ENCODE measurements around the gene ZSWIM7.
"Not testable (repeated sequence)": the region's sequence is repeated elsewhere in the genome, so short reads cannot be mapped to it uniquely, and the experiment has no call there.

Gene ZSWIM7

DNA sequence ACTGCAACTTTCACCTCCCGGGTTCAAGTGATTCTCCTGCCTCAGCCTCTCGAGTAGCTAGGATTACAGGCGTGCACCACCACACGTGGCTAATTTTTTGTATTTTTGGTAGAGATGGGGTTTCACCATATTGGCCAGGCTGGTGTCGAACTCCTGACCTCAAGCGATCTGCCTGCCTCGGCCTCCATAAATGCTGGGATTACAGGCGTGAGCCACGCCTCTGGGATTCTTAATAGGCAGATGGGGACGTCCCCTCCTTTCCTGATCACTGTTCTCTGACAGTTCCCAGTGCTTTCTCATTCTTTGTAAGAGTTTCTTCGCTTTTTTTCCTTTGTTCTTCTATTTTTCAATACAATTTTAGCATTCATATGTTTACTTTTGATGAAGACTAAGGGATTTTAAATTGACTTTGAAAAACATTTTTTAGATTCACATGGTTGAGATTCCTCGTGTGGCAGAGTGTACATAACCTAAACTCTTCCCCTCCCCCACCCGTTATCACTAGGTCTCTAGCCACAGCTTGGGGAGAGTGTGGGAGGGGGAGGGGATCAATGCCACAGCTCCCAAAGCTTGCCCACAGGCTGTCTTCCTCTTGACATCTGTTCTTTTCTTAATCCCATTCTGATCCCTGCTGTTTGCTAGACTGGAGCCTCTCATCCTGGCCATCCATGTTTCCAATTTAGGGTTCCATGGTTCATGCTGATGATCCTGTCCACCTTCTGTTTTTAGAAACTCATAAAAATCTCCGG, 43.5 kb downstream of the ZSWIM7 start:
- no peak for DNase-seq

DNA sequence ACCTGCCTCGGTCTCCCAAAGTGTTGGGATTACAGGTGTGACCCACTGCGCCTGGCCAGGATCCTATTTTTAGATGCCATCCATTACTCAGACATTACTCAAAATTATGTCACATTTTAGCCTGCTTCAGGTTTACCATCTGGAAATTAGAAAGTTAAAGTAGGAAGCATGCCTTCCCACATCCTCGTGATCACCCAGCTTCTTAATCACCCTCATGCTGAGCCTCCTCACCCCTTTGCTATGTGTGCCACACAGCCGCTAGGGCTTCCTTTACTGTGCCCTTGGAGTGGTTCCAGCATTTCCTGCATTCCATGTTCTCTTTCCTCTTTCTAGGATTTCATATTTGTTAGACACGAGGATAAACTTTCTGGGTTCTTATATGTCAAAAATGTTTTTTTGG, 45.3 kb downstream of the ZSWIM7 start:
- DNase-seq = no peak

DNA sequence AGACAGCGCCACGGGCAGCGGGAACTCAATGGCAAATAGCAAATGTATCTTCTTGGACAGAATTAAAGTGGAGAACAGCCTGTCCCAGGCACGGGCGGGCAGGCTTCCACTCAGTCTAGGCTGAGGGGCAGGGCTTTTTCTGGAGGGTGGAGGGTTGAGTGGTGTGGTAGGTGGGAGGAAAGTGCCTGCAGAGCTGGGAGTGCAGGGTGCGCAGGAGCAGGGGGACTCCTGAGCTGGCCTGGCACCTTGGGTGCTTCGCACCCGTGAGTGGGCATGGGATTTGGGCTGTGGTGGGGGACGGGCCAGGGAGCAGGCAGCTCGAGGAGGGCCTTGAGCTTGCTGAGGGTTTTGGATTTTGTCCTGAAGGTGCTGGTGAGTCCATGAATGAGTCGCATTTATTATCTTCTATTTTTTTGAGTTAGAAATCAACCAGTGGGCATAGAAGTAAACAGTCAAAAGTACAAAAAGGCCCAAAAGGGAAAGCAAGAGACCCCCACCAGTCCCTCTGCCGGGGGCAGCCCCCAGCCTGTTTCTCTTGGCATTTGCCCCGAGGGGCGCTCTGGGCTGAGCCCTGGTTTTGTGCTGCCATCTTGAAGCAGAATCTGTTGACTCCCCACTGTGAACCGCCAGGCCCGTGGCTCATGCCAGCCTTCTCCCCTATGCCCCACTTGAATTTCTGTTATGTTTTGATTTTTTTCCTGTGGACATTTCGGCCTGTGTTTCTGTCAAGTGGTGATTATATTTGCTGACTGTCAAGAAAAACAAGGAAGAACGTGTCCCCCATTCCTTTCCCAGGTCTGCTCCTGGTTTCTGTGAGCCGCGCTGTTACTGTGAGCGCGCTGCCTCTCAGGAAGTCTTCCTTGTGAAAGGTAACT, 46.4 kb downstream of the ZSWIM7 start:
- DNase-seq = no peak

DNA sequence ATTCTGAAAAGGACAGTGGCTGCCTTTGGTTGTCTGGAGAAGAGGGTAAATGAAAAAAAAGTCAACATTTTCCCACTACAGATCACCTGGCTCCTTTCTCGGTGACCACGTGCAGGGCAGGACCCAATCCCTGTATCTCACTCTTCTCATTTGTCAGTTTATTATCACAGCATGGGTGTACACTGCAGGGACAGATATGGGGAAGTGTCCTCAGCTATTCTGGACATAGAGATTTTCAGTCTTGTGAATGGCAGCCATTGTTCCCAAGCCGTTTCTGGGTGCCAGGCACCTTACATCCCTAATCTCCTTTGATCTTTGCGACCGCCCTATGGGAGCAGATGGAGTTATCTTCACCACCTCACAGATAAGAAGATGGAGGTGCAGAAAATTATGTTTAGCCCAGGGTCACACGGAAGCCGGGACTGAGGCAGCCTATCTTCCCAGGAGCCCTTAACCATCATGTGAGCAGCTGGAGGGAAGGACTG, 47.4 kb downstream of the ZSWIM7 start:
- no peak for DNase-seq

DNA sequence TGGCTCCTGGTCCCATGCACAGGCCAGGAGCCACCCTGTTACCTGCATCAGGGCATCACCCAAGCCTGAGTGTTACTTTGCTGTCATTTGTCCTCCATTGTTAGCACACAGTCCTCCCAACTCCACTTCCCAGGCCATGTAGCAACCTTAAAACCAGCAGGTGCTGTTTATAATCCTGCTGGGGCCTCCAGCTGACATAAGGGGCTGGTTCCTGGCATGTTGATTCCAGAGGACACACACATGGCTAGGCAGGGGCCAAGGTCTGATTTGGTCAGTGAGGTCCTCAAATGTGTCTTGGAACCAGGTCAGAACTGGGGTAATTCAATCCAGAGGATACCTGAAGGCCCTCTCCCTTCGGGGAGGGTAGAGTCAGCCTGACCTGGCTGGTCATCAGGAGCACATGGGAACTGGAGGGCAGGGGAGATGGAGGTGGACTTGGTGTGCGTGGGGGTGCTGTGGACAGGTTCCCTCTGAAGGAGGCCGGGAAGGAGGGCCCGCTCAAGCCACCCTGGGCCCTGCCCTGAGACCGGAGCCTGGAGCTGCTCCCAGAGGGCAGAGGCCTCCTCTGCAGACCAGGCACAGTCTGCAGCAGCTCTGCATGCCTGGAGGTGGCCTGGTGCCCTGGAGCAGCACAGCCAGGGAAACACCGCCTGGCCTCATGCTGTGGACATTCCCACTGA, 48.0 kb downstream of the ZSWIM7 start:
- no peak for DNase-seq

DNA sequence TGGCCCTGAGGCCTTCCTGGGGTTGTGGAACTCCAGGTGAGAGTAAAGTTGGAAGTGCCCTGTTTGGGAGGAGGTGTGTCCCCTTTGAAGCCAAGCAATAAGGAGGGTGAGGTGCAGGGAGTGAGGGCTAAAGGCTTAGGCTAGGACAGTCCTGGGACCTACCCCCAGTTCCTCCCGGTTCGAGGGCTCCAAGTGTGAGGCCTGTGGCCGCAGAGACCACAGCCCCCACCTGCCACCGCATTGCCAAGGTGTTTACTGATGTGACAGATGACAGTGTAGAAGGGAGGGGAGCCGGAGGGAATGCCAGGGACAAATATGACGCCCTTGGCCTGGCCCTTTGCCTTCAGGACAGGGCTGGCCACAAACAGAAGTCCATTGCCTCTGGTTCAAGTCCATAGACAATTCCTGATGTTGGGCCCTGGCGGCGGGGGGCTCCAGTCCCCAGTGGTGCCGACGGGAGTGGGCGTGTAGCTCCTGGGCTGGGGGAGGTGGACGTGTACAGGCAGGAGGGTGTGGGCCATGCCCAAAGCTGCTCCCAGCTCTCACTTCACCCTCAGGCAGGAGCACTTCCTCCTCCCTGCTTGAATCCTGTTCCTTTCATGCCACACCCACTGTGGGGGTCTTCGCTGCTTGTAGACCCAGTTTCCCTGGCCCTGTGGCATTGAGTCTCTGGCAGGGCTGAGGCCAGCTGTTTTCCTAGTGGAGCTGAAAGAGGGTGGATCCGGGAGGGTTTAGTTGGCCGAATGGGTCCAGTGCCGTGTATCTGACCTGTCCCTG, 51.3 kb downstream of the ZSWIM7 start:
- no peak for DNase-seq

DNA sequence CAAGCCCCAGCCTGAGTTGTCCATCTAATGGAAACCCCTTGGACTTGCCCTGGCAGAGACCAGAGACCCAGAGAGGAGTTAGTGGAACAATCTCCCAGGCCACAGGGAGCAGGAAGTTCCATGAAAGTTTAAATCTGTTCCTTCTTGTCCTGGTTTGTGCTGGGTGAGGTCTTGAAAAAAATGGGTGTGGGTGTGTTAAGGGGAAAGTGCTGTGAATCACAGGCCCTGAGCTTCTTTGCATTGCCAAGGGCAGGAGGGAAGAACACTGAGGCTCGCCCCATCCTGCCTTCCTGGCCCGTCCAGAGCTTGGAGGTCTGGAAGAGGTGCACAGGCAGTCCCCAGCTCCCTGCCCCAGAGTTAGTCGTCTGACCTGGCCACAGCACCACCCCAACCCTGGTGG, 52.2 kb downstream of the ZSWIM7 start:
- no peak for DNase-seq

DNA sequence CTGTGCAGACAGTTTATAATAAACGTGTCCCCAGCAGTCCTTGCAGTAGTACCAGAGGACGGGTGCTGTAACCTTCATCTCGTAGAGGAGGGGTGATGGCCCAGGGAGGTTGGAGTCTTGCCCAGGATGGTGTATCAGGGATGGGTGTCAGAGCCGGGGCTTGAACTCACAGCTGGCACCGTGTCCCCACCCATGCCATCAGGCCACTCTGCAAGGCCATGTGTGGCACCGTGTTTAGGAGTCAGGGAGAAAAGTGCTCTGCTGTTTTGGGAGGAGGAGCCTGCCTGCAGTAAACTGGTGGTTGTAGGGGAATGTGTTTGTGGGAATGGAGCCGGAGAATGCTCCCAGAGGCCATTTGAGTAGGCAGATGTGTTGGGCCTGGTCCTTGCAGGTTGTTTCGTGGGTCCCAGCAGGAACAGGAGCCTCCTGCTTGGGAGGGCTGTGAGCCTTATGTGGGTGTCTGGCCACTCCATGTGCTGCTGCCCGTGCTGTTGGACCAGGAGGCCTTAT, 52.8 kb downstream of the ZSWIM7 start:
- DNase-seq = no peak

DNA sequence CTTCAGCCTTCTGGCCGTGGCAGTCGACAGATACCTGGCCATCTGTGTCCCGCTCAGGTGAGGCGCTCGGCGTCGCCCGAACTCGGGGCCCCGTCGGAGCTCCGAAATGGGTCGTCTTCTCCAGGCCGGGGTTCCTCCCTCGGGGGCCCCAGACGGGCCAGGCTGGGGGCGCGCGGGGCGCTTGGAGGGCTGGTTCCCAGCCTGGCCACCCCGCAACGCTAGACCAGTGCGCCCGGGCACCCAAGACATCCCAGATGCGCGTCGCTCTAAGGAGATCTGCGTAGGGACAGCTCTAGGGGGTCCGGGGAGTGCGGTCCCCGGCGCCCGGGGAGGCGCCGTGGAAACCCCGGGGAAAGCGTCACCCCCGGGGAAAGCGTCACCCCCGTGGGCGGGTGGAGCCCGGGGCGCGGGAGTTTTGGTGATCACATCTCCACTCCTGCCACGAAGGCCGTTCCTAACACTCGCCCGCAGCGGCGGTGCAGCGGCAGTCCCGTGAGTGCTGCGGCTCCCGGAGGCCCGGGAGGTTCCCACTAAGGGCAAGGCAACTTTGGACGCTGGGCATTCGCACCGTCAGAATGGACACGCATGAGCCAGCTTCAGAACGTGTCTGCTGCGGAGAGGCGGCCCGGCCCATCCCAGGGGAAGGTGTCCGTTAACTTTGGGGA, 53.8 kb downstream of the ZSWIM7 start:
- peak; percentile 39 to 44 for DNase-seq

DNA sequence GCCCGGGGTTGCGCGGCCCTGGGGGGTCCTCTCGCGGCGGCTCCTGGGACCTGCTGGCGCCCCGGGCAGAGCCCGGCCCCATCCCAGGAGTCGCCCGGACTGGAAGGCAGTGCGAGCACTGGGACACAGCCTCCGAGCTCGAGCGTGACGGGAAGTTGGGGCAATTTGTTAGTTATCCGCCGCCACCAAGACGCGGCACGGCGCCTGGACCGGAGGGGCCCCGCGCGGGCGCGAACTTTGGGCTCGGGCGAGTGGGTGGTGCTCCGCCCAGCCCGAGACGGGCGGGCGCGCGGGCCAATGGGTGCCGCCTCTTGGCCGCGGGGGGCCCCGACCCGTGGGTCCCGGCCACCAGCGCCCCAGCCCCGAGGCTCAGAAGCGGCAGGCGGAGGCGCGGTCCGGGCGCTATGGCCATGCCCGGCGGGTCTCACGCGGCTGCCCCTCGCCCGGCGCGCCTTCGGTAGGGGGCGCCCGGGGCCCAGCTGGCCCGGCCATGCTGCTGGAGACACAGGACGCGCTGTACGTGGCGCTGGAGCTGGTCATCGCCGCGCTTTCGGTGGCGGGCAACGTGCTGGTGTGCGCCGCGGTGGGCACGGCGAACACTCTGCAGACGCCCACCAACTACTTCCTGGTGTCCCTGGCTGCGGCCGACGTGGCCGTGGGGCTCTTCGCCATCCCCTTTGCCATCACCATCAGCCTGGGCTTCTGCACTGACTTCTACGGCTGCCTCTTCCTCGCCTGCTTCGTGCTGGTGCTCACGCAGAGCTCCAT, 54.6 kb downstream of the ZSWIM7 start, which contains the start of gene ADORA2B:
ADORA2B (plus strand) TSS at position 372 of the 768 bp plus-strand sequence; CDS start at position 491, 119 bp downstream.
- DNase-seq = peak; percentile 58 to 70

DNA sequence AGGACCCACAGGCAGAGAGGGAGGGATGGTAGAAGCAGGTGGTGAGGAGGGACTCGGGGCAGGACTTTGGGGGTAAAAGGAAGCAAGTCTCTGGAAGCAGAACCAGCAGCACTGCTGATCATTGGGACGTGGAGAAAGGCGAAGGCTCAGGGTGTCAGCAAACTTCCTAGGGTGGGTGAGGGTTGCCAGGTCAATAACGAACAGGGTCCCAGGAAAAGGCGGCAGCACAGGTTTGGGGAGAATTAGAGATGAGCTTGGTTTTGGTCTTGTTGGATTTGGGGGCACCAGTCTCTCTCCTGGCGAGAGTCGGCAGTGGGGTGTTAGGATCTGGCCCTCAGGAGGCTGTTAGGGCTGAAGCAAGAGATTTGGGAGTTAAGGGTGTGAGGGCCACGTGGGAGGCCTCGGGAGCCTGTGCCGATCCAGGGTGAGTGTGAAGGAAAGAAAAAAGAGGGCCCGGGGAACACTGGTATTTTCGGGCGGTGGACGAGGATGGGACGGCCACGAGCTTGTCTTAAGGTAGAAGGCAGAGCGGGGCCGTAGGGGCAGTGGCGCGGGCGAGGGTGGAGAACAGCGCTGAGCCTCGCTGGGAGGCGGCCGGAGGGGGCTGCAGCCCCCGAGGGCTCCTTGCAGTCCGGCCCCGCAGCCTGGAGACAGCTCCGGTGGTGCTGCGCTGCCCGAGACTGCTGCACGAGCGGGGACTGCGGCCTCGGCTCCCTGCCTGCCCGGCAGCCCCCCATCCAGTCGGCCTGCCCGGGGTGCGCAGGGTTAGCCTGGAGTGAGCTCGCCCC, 55.3 kb downstream of the ZSWIM7 start:
- DNase-seq = no peak

DNA sequence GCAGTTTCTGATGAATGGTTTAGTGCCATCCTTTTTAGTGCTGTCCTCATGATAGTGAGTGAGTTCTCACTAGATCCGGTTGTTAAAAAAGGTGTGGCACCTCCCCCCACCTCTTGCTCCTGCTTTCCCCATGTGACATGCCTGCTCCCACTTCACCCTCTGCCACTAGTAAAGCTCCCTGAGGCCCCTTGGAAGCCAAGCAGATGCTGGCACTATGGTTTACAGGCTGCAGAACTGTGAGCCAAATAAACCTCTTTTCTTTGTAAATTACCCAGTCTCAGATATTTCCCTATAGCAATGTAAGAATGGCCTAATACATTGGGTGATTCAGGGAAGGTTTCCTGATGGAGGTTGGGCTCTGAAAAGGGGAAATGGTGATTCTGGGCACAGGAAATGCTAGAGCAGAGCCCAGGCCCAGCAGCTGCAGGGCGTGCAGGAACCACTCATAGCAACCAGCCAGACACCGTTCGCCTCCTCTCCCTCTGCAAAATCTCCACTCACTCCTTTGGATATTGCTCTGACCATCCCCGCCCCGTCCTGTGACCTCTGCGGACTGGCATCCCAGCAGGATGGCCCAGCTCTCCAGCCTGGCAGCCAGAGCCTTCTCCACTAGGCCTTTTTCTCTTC, 57.2 kb downstream of the ZSWIM7 start:
- no peak for DNase-seq

DNA sequence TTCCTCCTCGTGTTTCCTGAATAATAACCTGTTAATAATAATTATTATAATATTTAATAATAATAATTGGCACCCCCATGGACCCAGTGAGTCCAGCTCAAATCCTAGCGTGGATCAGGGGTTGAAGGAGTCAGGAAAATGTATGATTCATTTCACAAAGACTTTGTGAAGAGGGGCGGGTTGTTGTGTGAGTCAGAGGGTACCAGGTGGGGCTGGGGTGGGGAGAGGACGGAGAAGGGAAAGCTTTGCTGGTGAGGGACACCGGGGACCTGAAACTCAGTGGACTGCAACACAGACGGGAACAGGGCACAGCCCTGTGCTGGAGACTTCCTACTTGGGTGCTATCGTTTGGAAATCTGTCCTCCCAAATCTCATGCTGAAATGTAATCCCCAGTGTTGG, 57.7 kb downstream of the ZSWIM7 start:
- no peak for DNase-seq

DNA sequence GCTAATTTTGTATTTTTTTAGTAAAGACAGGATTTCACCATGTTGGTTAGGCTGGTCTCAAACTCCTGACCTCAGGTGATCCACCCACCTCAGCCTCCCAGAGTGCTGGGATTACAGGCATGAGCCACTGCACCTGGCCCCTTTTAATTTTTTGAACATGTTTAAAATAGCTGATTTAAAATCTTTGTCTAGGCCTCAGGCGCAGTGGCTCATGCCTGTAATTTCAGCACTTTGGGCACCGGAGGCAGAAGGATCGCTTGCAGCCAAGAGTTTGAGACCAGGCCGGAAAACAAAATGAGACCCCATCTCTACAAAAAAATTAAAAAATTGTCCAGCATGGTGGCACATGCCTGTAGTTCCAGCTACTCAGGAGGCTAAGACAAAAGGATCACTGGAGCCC, 63.0 kb downstream of the ZSWIM7 start:
- not testable (repeated sequence) for DNase-seq

DNA sequence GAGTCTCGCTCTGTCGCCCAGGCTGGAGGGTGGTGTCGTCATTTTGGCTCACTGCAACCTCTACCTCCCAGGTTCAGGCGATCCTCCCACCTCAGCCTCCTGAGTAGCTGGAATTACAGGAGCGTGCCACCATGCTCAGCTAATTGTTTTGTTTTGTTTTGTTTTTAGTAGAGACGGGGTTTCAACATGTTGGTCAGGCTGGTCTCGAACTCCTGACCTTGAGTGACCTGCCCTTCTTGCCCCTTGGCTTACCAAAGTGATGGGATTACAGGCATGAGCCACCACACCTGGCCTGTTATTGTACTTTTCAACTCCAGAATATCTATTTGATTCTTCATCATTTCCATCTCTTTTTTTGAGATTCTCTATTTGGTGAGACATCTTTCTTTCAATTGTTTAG, 63.6 kb downstream of the ZSWIM7 start:
- DNase-seq = no peak

DNA sequence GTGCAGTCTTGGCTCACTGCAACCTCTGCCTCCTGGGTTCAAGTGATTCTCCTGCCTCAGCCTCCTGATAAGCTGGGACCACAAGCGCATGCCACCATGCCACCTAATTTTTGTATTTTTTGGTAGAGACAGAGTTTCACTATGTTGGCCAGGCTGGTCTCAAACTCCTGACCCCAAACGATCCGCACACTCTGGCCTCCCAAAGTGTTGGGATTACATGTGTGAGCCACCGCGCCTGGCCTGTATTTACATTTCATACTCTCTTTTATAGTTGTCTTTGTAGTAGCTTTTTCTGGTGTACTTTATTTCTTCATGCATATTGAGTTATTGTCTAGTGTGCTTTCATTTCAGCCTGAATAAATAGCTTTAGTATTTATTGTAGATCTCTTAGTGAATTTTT, 64.6 kb downstream of the ZSWIM7 start:
- no peak for DNase-seq

DNA sequence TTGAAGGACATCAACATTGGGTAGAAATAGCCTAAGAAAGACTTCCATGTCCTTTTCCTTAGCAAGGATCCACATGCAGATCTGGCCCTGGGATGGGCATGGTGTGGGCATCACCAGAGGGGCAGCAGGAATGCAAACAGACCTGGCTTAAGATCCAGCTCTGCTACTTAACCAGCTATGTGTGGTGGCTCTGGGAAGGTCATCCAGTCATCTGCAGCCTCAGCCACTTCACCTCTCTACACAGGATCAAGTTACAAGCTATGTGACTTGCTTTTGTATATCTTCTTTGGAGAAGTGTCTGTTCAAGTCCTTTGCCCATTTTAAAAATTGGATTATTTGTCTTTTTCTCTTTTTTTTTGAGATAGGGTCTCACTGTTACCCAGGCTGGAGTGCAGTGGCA, 68.1 kb downstream of the ZSWIM7 start:
- DNase-seq = no peak

DNA sequence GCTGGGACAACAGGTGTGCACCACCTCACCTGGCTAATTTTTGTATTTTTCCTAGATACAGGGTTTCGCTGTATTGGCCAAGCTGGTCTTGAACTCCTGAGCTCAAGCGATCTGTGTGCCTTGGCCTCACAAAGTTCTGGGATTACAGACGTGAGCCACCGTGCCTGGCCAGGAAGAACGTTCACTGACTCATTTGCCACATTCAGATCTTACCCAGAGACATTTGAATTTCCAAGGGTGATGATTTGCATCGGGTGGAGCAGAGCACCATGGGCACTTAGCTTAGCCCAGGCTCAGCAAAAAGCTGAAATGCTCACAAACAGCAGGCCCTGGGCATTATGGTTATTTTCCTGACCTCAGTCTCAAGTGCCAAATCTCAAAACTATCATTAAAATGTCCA, 69.1 kb downstream of the ZSWIM7 start:
- DNase-seq = no peak

DNA sequence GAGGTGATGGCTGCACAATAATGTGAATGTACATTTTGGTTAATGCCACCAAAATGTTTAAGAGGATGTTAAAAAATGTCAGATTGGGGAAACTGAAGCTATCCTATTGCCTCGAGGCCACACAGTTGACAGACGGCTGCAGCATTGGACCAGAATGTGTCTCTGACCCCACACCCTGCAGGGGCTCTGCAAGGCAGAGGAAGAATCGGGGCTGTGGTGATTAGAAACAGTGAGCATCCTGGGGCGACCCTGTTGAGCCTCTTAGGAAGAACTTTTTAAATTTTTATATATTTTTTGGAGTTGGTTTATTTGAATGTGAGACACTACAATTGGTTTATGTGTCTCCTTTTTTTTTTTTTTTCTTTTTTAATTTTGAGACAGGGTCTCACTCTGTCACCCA, 69.6 kb downstream of the ZSWIM7 start:
- no peak for DNase-seq

Measured in stimulated activated CD4-positive, alpha-beta T cell treated with anti-CD3 and anti-CD28 coated beads, Interleukin-2, amount 100 ng/mL, for 24 hours (primary cell).